Aorta (tissue), 5 donors: ENCODE measurements around the gene PPP6R2. TPM values are rescaled to one million over a fixed set of nuclear protein-coding genes. Genes with fewer than 3 reads are reported as not detected.
"Not testable (repeated sequence)": the region's sequence is repeated elsewhere in the genome, so short reads cannot be mapped to it uniquely, and the experiment has no call there.

Experiments used
- ATAC-seq: fragments of 200-7000 bp; cut with Tn5 transposase; one replicate; pipeline ENCODE4 v1.9.1; 2022; ENCODE audit warnings: moderate library complexity; ENCODE audit not compliant: low FRiP score
- DNase-seq, 2 donors: peaks; one replicate each; pipeline ENCODE4 v3.0.0-alpha.2; 2020
- H3K27ac ChIP-seq, 2 donors: one replicate each; pipeline ENCODE4 v1.5.1; 2013; ENCODE audit warnings: low read length in 2 of 2, mild to moderate bottlenecking in 2 of 2, moderate library complexity in 2 of 2, control low read depth in 1 of 2, inconsistent platforms in 1 of 2, low read depth in 1 of 2
- H3K27me3 ChIP-seq, 2 donors: one replicate each; pipeline ENCODE4 v1.6.1; 2013; ENCODE audit warnings: control low read depth in 1 of 2, low read length in 1 of 2, mild to moderate bottlenecking in 1 of 2, moderate library complexity in 1 of 2; ENCODE audit not compliant: insufficient read depth in 2 of 2, control insufficient read depth in 1 of 2
- H3K36me3 ChIP-seq, 2 donors: one replicate each; pipeline ENCODE4 v1.6.1; 2013; ENCODE audit warnings: control low read depth in 1 of 2, low read length in 1 of 2, mild to moderate bottlenecking in 1 of 2; ENCODE audit not compliant: insufficient read depth in 2 of 2, control insufficient read depth in 1 of 2
- H3K4me1 ChIP-seq, 2 donors: one replicate each; pipeline ENCODE4 v1.6.1; 2013; ENCODE audit warnings: low read length in 2 of 2, control low read depth in 1 of 2, mild to moderate bottlenecking in 1 of 2, moderate library complexity in 1 of 2; ENCODE audit not compliant: insufficient read depth in 2 of 2, control insufficient read depth in 1 of 2
- H3K4me3 ChIP-seq, 2 donors: one replicate each; pipeline ENCODE4 v1.5.1; 2013; ENCODE audit warnings: low read length in 2 of 2, control low read depth in 1 of 2, mild to moderate bottlenecking in 1 of 2
- H3K9me3 ChIP-seq: one replicate; pipeline ENCODE4 v1.6.1; 2013; ENCODE audit warnings: mild to moderate bottlenecking, low read length; ENCODE audit not compliant: control insufficient read depth
- WGBS, 2 donors: extraction: QIAGEN DNeasy Blood & Tissue Kit; methylation state at CpG; one replicate each; pipeline ENCODE4 v1.1.7; 2013; 5-methylcytosine and 5-hydroxymethylcytosine counted together
- intact Hi-C, 2 donors: fragments of 100-400 bp; cut with DNase I; formaldehyde crosslinking; loops; one replicate each; pipeline versions ENCODE4 v1.14.2 to v1.15.0; 2022
- polyA plus RNA-seq, 2 donors: library from polyadenylated mRNA; stranded (reverse); fragments of 200-250 nt; gene quantifications; one replicate each; pipeline ENCODE4 v1.2.3, GENCODE V29; 2013
- total RNA-seq, 2 donors: library from RNA; stranded (reverse); fragmentation: NEBNext Ultra II Directional; extraction: Animal tissue kit (Norgen Biotek cat#: 25700); gene quantifications; one replicate each; pipeline ENCODE4 v1.2.1, GENCODE V29; 2021
- donor health status: healthy with polysubstance abuse.
- donor health status: Bipolar disorder and iron deficiency.
- donor health status: DM: no; HTN: no; CAD: no.
- donor health status: DM: no; HTN: no; CAD: no.
- donor health status: DM: yes; HTN: yes; CAD: no.

Gene PPP6R2
- total and polyA plus RNA-seq, 4 donors = 14.1 to 62.5 (median 46.0) TPM

DNA sequence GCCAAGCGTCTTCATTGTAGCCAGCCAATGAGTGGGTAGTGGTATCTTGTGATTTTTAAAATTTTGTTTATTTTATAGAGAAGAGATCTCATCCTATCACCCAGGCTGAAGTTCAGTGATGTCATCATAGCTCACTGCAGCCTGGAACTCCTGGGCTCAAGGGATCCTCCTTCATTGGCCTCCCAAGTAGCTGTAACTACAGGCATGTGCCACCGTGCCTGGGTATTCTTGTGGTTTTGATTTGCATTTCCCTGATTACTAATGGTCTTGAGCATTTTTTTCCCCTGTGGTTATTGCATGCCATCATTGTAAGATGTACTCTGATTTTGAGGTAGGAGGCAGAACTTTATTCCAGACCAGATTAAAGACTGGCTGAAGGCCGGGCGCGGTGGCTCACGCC, 13.9 kb upstream of the PPP6R2 start:
- intact Hi-C loops = loop anchor here (5.0 kb wide), 2 partner anchors 52 to 77 kb away; partner anchors contain the start of gene HDAC10 (in 1 of the 2)
- 94% methylated on average over 6 of the region's 6 CpGs for WGBS, 2 donors

DNA sequence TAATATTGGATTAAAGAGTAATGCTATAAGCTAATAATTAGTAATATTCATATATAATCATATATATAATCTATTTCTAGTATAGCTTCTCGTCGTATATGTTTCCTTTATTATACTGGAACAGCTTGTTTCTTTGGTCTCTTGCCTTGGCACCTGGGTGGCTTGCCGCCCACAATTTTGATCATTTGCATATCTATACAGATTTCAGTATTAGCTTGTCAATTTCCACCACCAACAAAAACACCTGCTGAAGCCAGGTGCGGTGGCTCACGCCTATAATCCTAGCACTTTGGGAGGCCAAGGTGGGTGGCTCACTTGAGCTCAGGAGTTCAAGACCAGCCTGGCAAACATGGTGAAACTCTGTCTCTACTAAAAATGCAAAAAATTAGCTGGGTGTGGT, 8.7 kb upstream of the PPP6R2 start:
- DNase-seq = not testable (repeated sequence)

More for the DNA sequence above, 13.9 kb upstream of the PPP6R2 start:
- Histone ChIP-seq H3K4me1 (no peaks in the 10 kb centered on the region), H3K27ac (no peak overlapping the region), H3K9me3 (no peaks in the 10 kb centered on the region), H3K4me3 (no peak overlapping the region), H3K27me3 (no peaks in the 10 kb centered on the region), H3K36me3 (no peaks in the 10 kb centered on the region)
- ATAC-seq (no peak), DNase-seq (no peak)

DNA sequence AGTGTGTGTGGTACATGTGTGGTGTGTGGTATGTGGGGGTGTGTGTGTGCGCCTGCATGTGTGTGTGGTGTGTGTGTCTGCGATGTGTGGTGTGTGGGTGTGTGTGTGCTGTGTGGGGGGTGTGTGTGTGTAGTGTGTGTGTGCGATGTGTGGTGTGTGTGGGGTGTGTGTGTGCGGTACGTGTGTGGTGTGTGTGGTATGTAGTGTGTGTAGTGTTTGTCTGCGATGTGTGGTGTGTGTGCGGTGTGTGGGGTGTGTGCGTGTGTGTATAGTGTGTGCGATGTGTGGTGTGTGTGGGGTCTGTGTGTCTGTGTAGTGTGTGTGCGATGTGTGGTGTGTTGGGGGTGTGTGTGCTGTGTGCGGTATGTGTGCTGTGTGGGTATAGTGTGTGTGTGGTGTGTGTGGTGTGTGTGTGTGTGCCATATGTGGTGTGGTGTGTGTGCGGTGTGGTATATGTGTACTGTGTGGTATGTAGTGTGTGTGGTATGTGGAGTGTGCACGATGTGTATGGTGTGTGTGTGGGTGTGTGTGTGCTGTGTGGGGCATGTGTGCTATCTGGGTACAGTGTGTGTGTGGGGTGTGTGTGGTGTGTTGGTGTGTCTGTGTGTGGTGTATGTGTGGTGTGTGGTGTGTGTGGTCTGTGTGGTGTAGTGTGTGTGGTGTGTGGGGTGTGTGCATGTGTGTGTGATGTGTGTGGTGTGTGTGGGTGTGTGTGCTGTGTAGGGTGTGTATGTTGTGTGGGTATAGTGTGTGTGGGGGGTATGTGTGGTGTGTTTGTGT, 5.7 kb upstream of the PPP6R2 start:
- H3K27me3 ChIP-seq = no peaks in the 10 kb centered on the region
- no peaks in the 10 kb centered on the region for H3K4me1 ChIP-seq
- H3K9me3 ChIP-seq = no peaks in the 10 kb centered on the region
- 94 to 95% methylated on average over 13 of the region's 13 CpGs for WGBS, 2 donors
- no peak overlapping the region for H3K4me3 ChIP-seq
- DNase-seq (no peak), ATAC-seq (no peak)
- intact Hi-C loops = no loop called here
- no peak overlapping the region for H3K27ac ChIP-seq
- H3K36me3 ChIP-seq = no peaks in the 10 kb centered on the region

More for the DNA sequence above, 8.7 kb upstream of the PPP6R2 start:
- H3K36me3 ChIP-seq, ATAC-seq, H3K4me3 ChIP-seq, intact Hi-C loops, H3K27ac ChIP-seq, H3K27me3 ChIP-seq, H3K4me1 ChIP-seq, H3K9me3 ChIP-seq: not testable (repeated sequence)
- 87 to 92% methylated on average over 5 of the region's 5 CpGs for WGBS, 2 donors

DNA sequence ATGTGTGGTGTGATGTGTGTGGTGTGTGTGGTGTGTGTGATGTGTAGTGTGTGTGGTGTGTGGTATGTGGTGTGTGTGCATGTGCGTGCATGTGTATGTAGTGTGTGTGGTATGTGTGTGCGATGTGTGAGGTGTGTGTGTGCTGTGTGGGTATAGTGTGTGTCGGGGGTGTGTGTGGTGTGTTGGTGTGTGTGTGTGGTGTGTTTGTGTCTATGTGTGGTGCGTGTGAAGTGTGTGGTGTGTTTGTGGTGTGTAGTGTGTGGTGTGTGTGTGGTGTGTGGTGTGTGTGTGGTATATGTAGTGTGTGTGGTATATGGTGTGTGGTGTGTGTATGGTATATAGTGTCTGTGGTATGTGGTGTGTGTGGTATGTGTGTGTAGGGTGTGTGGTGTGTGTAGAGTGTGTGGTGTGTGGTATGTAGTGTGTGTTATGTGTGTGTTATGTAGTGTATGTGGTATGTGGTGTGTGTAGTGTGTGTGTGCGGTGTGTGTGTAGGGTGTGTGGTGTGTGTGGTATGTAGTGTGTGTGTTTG, 5.0 kb upstream of the PPP6R2 start:
- ATAC-seq (no peak), DNase-seq (no peak)
- no peak overlapping the region for H3K4me3 ChIP-seq
- WGBS, 2 donors = 90 to 92% methylated on average over 5 of the region's 5 CpGs
- no peaks in the 10 kb centered on the region for H3K9me3 ChIP-seq
- no peak overlapping the region for H3K27ac ChIP-seq
- no peaks in the 10 kb centered on the region for H3K27me3 ChIP-seq
- H3K36me3 ChIP-seq = no peaks in the 10 kb centered on the region
- intact Hi-C loops = no loop called here
- H3K4me1 ChIP-seq = no peaks in the 10 kb centered on the region

- no peaks in the 10 kb centered on the region for H3K9me3 ChIP-seq
- no peak overlapping the region for H3K27ac ChIP-seq
- no peak for DNase-seq
- intact Hi-C loops = no loop called here
- H3K4me1 ChIP-seq = no peaks in the 10 kb centered on the region
- H3K27me3 ChIP-seq = no peaks in the 10 kb centered on the region
- no peaks in the 10 kb centered on the region for H3K36me3 ChIP-seq
- H3K4me3 ChIP-seq = no peak overlapping the region
- 98 to 99% methylated on average over 4 of the region's 4 CpGs for WGBS, 2 donors
- ATAC-seq = no peak
Observed at GRCh38 chr22:50338860-50339462, 4.2 kb upstream of the PPP6R2 start.

GRCh38 chr22:50339945-50340879, 2.9 kb upstream of the PPP6R2 start:
- ATAC-seq (no peak), DNase-seq (no peak)

DNA sequence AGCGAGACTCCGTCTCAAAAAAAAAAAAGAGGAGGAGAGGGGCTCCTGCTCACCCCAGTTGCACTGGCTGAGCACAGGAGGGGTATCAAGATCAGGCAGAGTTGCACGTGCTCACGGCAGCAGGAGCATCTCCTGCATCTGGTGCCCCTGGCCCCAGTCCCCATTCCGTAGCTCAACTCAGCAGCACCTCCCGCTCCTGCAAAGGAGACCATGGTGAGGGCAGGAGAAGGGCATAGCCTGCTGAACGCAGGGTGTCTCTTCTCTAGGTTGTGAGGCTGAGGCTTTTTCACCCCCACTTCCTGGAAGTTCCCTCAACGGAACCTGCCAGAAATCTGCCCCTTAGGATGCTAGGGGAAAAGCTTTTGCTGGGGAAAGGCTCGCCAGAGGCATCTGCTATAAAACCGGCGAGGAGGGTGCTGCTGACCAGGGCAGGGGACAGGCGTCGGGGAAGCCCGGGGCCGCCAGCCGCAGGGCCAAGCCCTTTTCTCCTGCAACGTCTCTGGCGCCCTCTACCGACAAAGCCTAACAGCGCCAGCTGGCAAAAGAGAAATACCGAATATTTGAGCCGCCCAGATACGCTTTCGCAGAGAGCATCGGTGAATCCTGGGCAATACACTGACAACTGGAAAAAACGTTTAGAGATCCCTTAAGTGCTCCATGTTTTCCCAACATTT, 1.0 kb upstream of the PPP6R2 start:
- H3K9me3 ChIP-seq = no peaks in the 10 kb centered on the region
- no peak overlapping the region for H3K27ac ChIP-seq
- peak overlapping the region; percentile 17 to 91 for H3K4me3 ChIP-seq
- no peaks in the 10 kb centered on the region for H3K4me1 ChIP-seq
- WGBS, 2 donors = 8 to 14% methylated on average over 24 to 26 of the region's 26 CpGs
- H3K36me3 ChIP-seq = no peaks in the 10 kb centered on the region
- ATAC-seq (peak; percentile 94), DNase-seq (peak; percentile 93 to 96)
- H3K27me3 ChIP-seq = no peaks in the 10 kb centered on the region
- intact Hi-C loops = loop anchor here (2.0 to 5.0 kb wide), 3 partner anchors 65 to 90 kb away; partner anchors contain the start of gene HDAC10 (in 1 of the 2)

More at GRCh38 chr22:50339945-50340879, 2.9 kb upstream of the PPP6R2 start:
- Histone ChIP-seq H3K27me3 (no peaks in the 10 kb centered on the region), H3K36me3 (no peaks in the 10 kb centered on the region), H3K4me3 (no peak overlapping the region), H3K4me1 (no peaks in the 10 kb centered on the region), H3K27ac (no peak overlapping the region), H3K9me3 (no peaks in the 10 kb centered on the region)
- intact Hi-C loops = loop anchor here (5.0 kb wide), 2 partner anchors 63 to 88 kb away; partner anchors contain the start of gene HDAC10 (in 1 of the 2)
- 79 to 80% methylated on average over 10 to 12 of the region's 12 CpGs for WGBS, 2 donors

DNA sequence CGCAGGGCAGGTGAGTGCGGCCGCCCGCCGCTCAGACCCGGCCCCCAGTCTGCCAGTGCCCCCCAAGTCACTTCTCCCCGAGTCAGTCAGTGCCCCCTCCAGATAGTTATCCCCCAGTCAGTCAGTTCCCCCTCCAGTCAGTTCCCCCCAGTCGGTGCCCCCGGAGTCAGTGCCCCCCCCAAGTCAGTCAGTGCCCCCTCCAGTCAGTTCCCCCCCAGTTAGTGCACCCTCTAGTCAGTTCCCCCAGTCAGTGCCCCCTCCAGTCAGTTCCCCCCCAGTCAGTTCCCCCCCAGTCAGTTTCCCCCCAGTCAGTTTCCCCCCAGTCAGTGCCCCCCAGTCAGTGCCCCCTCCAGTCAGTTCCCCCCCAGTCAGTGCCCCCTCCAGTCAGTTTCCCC, 411 bp downstream of the PPP6R2 start:
- intact Hi-C loops = loop anchor here (2.0 to 5.0 kb wide), 3 partner anchors 66 to 91 kb away; partner anchors contain the start of gene HDAC10 (in 1 of the 2)
- H3K27ac ChIP-seq = peak overlapping the region in 1 of 2 donors; percentile 39

More for the DNA sequence above, 411 bp downstream of the PPP6R2 start:
- ATAC-seq = peak; percentile 21
- no peak for DNase-seq
- Histone ChIP-seq H3K27me3 (no peaks in the 10 kb centered on the region), H3K36me3 (no peaks in the 10 kb centered on the region), H3K4me1 (no peaks in the 10 kb centered on the region), H3K9me3 (no peaks in the 10 kb centered on the region), H3K4me3 (peak overlapping the region; percentile 91 to 92)
- WGBS, 2 donors = 1 to 20% methylated on average over 2 to 9 of the region's 9 CpGs
